ENCODE results near the gene URB1.
"Not testable (repeated sequence)": the region's sequence is repeated elsewhere in the genome, so short reads cannot be mapped to it uniquely, and the experiment has no call there.

The URB1 gene

GRCh38 chr21:32316361-32317215 is 76.2 kb downstream of the URB1 start:
- DNase-seq: no peak

- no peak for DNase-seq
These were observed 77.1 kb downstream of the URB1 start for GRCh38 chr21:32315511-32316281.

- DNase-seq: no peak
These were observed 78.0 kb downstream of the URB1 start for GRCh38 chr21:32314806-32315205.

DNA sequence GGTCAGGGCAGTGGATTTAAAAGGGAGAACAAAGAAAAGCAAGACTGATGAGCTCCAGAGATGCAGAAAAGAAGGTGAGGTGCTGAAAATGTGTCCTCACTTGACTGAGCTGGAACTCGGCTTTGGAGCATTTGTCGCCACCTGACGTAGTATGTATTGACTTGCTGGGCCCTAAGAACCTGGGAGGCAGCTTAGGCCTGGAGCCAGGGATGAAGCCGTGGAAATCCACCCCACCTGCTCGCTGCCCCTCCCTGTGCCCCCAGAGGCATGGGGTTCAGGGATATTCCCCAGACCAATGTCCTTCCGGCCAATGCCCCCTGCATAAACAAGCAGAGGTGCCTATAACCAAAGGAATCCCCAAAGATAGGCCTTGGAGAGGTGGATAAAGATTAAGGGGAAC is 79.8 kb downstream of the URB1 start:
- no peak for DNase-seq

DNA sequence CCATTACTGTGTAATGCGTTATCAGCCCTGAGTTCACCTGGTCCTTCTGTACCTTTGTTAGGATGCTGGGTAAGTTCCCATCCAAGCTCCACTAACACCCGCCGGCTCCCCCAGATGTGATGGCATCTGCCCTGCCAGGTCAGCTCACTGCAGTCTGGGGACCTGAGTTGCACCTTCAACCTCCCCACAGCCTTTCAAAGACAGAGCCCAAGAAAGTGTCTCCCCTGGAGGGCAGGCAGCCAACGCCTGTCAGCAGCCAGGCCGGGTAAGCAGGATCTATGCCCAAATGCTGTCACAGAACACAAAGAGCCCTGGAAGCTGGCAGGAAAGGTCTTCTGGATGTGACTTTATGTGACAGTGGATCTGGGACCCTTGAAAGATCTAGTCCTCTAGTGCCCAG is 80.5 kb downstream of the URB1 start:
- DNase-seq: no peak

GRCh38 chr21:32311621-32312020 is 81.2 kb downstream of the URB1 start:
- no peak for DNase-seq

DNA sequence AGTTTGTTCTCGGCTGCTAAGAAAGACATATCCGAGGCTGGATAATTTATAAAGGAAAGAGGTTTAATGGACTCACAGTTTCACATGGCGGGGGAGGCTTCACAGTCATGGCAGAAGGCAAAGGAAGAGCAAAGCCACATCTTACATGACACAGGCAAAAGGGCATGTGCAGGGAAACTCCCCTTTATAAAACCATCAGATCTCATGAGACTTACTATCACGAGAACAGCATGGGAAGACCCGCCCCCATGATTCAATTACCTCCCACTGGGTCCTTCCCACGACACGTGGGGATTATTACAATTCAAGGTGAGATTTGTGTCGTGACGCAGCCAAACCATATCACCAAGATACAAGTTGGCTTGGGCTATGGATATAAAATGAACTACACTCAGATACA is 81.8 kb downstream of the URB1 start:
- DNase-seq: not testable (repeated sequence)

DNA sequence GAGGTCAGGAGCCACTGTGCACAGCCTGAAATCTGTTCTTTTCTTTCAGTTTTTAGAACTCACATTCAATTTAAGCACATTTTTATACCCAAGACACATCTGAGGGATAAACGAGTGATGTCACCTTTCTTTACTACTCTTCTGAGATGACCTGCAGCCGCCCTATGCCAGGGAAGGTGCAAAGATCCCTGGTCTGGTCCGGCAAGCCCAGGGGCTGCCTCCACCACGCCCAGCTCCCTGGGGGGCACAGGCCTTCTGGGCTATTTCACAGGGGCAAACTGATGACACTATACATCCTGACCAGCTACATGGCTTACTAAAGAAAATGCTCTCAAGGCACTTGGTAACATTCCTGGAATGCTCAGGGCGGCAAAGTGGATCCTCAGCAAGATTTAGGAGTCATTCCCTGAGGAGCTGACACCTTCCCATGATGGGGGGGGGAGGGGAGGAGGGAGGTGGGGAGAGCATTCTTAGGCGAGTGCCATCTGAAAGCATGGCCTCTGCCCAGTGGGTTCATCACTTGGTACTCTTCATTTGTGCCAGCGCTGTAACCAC is 82.8 kb downstream of the URB1 start:
- DNase-seq: no peak

DNA sequence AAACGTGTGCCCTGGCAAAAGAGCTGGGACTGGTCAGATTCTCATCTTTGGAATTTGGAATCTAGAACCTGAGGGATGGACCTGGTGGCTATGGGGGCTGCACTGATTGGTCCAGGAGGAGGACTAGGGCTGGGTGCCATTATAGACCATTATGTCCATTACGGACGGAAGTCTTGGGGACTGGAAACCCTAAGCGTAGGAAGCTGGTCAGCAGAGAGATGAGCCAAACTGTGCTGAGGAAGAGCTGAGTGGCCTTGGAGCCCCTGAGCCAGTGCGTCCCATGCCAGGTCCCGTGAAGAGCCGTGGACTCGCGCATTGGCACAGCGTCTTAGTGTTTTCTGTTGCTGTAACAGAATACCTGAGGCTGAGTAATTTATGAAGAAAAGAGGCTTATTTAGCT is 84.1 kb downstream of the URB1 start:
- no peak for DNase-seq

- DNase-seq: no peak
These were observed 85.1 kb downstream of the URB1 start for GRCh38 chr21:32307706-32308105.

DNA sequence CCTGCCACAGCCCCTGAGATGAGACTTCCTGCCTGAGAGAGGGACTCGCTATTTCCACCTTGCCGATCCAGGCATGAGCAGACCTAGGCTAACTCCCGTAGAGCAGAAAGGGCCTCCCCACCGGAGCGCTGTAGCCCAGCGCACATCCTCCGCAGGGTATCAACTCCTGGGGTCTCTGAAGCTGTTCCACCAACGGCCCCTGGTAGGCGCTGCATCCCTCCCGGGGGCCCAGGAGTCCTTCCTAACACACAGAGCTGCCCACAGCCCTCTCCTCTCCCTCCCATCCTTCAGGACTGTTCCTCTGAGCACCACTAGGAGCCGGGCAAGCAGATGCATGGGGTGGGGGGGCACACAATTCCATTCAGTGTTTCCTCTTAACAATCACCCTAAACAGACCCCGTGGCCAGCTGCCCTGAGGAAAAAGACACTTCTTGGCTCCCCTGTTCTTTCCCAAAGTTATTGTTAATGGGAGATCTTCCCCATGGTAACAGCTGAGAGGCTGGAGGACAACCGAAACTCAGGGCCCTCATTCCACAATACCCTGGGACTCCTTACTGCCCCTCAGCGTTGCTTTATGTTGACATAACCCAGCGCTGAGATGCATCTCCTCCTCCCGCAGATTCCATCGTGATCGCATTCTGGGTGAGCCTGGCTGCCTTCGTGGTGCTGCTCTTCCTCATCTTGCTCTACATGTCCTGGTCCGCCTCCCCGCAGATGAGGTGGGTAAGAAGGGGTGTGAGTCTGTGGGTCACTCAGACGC is 86.6 kb downstream of the URB1 start:
- peak; percentile 47 for DNase-seq

DNA sequence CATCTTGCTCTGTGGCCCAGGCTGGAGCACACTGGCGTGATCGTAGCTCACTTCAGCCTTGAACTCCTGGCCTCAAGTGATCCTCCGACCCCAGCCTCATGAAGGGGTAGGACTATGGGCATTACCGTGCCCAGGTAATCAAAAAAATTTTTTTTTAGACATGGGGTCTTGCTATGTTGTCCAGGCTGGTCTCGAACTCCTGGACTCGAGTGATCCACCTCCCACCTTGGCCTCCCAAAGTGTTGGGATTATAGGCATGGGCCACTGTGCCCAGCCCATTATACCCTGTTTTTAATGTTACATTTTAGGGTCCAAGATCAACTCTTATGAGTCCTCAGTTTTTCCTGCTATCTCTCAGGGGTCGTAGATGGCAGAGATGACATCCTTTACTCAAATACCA is 87.8 kb downstream of the URB1 start:
- no peak for DNase-seq

DNA sequence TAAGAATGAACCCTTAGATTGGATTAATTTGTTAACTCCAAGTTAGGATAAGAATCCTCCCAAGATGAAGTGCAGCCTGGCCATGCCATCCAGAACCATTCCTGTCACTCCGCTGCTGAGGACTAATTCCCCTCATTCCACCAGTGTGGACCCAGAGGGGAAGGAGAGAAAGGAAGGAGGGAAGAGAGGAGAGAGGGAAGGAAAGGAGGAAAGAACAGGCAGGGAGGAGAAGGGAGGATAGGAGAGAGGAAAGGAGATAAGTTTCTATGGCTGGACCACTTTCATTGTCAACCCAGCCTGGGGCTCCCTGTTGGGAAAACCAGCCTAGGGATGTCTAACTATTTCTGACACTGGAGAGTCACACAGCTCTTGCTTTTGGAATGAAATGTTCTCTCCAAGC is 89.4 kb downstream of the URB1 start:
- DNase-seq: no peak

DNA sequence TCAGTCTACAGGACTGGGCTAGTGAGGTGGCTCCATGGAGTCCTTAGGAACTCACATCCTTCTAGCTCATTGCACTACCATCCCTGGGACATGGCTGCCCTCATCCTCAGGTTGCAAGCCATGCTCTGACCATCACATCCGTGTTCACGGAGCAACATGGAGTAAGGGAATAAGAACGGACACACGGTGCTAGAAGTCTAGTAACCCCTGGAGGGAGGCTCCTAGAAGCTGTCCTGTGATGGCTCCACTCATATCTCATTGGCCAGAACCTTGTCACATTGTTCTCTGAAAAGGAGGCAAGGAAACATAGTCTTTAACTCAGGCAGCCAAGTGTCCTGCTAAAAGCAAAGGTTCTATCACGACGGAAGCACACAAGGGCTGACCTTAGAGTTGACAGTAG is 90.3 kb downstream of the URB1 start:
- DNase-seq: no peak

DNA sequence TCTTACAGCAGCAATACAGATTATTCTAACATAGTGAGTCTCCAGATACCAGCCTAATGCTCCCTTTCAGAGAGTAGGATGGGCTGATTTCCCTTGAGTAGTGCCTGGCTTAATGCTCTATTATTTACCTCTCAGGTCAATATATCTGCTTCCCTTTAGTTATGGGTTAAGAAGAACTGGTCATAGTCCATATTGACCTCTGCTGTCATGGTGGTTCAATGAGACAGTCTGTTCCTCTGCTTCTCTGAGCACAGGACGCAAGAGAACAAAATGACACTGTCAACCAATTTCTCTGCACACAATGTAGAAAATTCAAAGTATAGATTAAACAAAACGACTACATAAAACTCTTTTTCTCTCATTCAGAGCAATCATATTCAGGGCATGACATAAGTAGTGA is 91.2 kb downstream of the URB1 start:
- no peak for DNase-seq

GRCh38 chr21:32300117-32300681 is 92.6 kb downstream of the URB1 start:
- DNase-seq: no peak

- DNase-seq: no peak
These were observed 93.1 kb downstream of the URB1 start for GRCh38 chr21:32299695-32300094.

DNA sequence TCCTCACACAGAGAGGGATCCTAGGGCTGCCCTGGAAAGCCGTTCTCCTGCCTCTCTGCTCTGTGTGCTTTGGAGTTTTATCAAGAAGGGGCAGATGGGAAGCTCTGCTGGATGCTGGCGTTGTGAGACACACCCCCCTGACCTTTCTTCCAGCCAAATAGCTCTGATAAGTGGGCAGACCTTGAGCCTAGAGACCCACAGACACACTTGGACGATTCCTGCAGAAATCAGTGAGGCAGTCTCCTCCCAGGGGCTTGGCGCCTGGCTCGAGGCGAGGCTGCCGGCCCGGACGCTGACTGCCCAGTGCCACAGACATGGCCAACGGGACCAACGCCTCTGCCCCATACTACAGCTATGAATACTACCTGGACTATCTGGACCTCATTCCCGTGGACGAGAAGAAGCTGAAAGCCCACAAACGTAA is 94.1 kb downstream of the URB1 start, which contains the start of gene MRAP:
Gene MRAP, plus strand, starts transcription at position 198 of the 424 bp plus-strand sequence. Its CDS starts 117 bp downstream, at position 315.
- DNase-seq: no peak

GRCh38 chr21:32298148-32298559 is 94.7 kb downstream of the URB1 start:
- no peak for DNase-seq

DNA sequence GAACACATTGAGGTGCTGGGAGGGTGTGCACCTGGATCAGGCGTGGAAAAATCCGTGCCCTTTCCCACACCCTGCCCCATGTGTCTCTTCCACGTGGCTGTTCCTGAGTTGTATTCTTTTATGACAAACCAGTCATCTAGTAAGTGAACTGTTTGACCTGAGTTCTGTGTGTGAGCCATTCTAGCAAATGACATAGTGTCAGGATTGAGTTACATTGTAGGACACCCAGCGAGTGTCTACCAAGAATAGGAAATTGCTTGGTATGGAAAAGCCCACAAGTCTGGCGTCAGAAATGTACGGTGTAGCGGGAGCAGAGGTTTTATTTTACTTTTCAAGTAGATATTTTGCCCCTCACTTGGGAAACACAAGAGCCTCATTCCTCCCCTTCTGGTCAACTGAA is 95.4 kb downstream of the URB1 start:
- DNase-seq: no peak

GRCh38 chr21:32285476-32285875 is 107.3 kb downstream of the URB1 start:
- no peak for DNase-seq

DNA sequence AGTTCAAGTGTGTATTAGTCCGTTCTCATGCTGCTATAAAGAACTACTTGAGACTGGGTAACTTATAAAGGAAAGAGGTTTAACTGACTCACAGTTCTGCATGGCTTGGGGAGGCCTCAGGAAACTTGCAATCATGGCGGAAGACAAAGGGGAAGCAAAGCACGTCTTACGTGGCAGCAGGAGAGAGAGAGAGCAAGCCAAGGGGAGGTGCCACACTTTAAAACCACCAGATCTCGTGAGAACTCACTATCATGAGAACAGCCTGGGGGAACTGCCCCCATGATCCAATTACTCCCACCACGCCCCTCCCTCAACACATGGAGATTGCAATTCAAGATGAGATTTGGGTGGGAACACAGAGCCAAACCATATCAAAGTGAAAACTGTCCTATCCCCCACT is 109.8 kb downstream of the URB1 start:
- DNase-seq: no peak

DNA sequence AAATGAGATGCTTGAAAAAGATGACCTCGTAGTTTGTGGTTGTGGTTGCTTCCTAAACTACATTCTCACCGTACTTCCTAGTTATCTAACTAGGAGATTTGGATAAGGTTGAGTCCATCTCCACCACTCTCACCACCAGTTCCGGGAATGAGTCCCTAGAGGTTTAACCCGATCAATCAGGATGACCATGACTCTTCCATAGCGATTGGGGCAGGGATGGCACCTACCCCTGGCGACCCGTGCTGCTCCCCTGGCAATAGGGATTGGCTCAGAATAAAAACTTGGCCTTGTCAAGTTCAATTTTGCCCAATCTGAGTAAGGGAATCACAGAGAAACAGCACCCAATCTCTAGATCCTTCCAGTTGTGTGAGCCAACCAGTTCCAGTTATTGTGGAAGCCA is 111.3 kb downstream of the URB1 start:
- no peak for DNase-seq

Data from left hindlimb (tissue), 1 donor.